H9 (cell line): ENCODE results near the gene LYSET. TPM values are rescaled to one million over a fixed set of nuclear protein-coding genes. Genes with fewer than 3 reads are reported as not detected.
A peak's percentile ranks its signal among the peaks of the same experiment; 100 is the strongest.

Source experiments
- DNase-seq: peaks from one replicate; pipeline ENCODE4 v3.0.0-alpha.2; 2017
- H2AFZ ChIP-seq: one replicate; pipeline ENCODE4 v1.6.1; 2013; ENCODE audit warnings: mild to moderate bottlenecking, low read length, control low read depth, moderate library complexity
- H2AK5ac ChIP-seq: 2 replicates; pipeline ENCODE4 v1.6.1; 2013; ENCODE audit warnings: low read length, control low read depth, mixed read lengths; ENCODE audit not compliant: insufficient read length
- H2BK120ac ChIP-seq: one replicate; pipeline ENCODE4 v1.6.1; 2013; ENCODE audit warnings: low read depth, mild to moderate bottlenecking, low read length, control low read depth, inconsistent platforms; ENCODE audit not compliant: poor library complexity, severe bottlenecking
- H2BK12ac ChIP-seq: 2 replicates; pipeline ENCODE4 v1.6.1; 2013; ENCODE audit warnings: low read length, control low read depth, mixed read lengths, low read depth; ENCODE audit not compliant: insufficient read length
- H2BK15ac ChIP-seq: 2 replicates; pipeline ENCODE4 v1.6.1; 2013; ENCODE audit warnings: low read depth, low read length, control low read depth
- H2BK20ac ChIP-seq: one replicate; pipeline ENCODE4 v1.6.1; 2013; ENCODE audit warnings: low read depth, mild to moderate bottlenecking, low read length, control low read depth, inconsistent platforms; ENCODE audit not compliant: poor library complexity, severe bottlenecking
- H2BK5ac ChIP-seq: 2 replicates; pipeline ENCODE4 v1.6.1; 2013; ENCODE audit warnings: low read length, control low read depth, mixed read lengths; ENCODE audit not compliant: insufficient read length
- H3K14ac ChIP-seq: 2 replicates; pipeline ENCODE4 v1.6.1; 2013; ENCODE audit warnings: low read length, control low read depth; ENCODE audit not compliant: insufficient read depth
- H3K18ac ChIP-seq: 2 replicates; pipeline ENCODE4 v1.6.1; 2013; ENCODE audit warnings: low read depth, mild to moderate bottlenecking, mixed read lengths, low read length, control low read depth; ENCODE audit not compliant: insufficient read length
- H3K23ac ChIP-seq: 2 replicates; pipeline ENCODE4 v1.6.1; 2013; ENCODE audit warnings: low read length, control low read depth, mixed read lengths, low read depth; ENCODE audit not compliant: insufficient read length
- H3K23me2 ChIP-seq: 2 replicates; pipeline ENCODE4 v1.6.1; 2013; ENCODE audit warnings: low read depth, mild to moderate bottlenecking, mixed read lengths, low read length, control low read depth; ENCODE audit not compliant: insufficient read length, poor library complexity, severe bottlenecking
- H3K27ac ChIP-seq: 2 replicates; pipeline ENCODE4 v1.5.1; 2013; ENCODE audit warnings: low read length, control low read depth, mixed read lengths, low read depth; ENCODE audit not compliant: insufficient read length
- H3K27me3 ChIP-seq: 2 replicates; pipeline ENCODE4 v1.6.1; 2013; ENCODE audit warnings: low read length, control low read depth, inconsistent platforms; ENCODE audit not compliant: insufficient read depth
- H3K4ac ChIP-seq: 2 replicates; pipeline ENCODE4 v1.6.1; 2013; ENCODE audit warnings: low read depth, mild to moderate bottlenecking, control low read depth, inconsistent platforms, low read length, moderate library complexity
- H3K4me1 ChIP-seq: 2 replicates; pipeline ENCODE4 v1.6.1; 2013; ENCODE audit warnings: low read length, control low read depth, inconsistent platforms; ENCODE audit not compliant: insufficient read depth
- H3K4me2 ChIP-seq: 2 replicates; pipeline ENCODE4 v1.6.1; 2013; ENCODE audit warnings: low read length, control low read depth, mixed read lengths; ENCODE audit not compliant: insufficient read length, insufficient read depth
- H3K56ac ChIP-seq: 2 replicates; pipeline ENCODE4 v1.6.1; 2013; ENCODE audit warnings: low read depth, mild to moderate bottlenecking, mixed read lengths, low read length, control low read depth; ENCODE audit not compliant: insufficient read length
- H3K79me1 ChIP-seq: 2 replicates; pipeline ENCODE4 v1.6.1; 2013; ENCODE audit warnings: low read depth, mild to moderate bottlenecking, moderate library complexity, low read length, control low read depth, inconsistent platforms; ENCODE audit not compliant: insufficient read depth, poor library complexity, severe bottlenecking
- H3K79me2 ChIP-seq: 2 replicates; pipeline ENCODE4 v1.6.1; 2013; ENCODE audit warnings: low read length, control low read depth, inconsistent platforms; ENCODE audit not compliant: insufficient read depth
- H3K9ac ChIP-seq: 2 replicates; pipeline ENCODE4 v1.6.1; 2013; ENCODE audit warnings: low read length, control low read depth, mixed read lengths; ENCODE audit not compliant: insufficient read length; ENCODE audit errors: extremely low read depth
- H3K9me3 ChIP-seq: one replicate; pipeline ENCODE4 v1.6.1; 2013; ENCODE audit warnings: low read depth, low read length, inconsistent platforms; ENCODE audit not compliant: control insufficient read depth
- H3T11ph ChIP-seq: one replicate; pipeline ENCODE4 v1.6.1; 2013; ENCODE audit warnings: mild to moderate bottlenecking, low read length, control low read depth, inconsistent platforms
- H4K20me1 ChIP-seq: one replicate; pipeline ENCODE4 v1.6.1; 2013; ENCODE audit not compliant: control insufficient read depth, insufficient read length, insufficient read depth
- H4K5ac ChIP-seq: 2 replicates; pipeline ENCODE4 v1.6.1; 2013; ENCODE audit warnings: low read depth, mild to moderate bottlenecking, mixed read lengths, low read length, control low read depth; ENCODE audit not compliant: insufficient read length
- H4K8ac ChIP-seq: replicated peaks from 2 replicates; pipeline ENCODE4 v1.6.1; 2013; ENCODE audit warnings: low read length, control low read depth, mixed read lengths, low read depth; ENCODE audit not compliant: insufficient read length
- H4K91ac ChIP-seq: 2 replicates; pipeline ENCODE4 v1.6.1; 2013; ENCODE audit warnings: low read depth, mild to moderate bottlenecking, moderate library complexity, mixed read lengths, low read length, control low read depth; ENCODE audit not compliant: insufficient read length
- H3K27ac Mint-ChIP-seq, 3 experiments: 2 replicates in 2 of 3; 3 replicates in 1 of 3; pipeline ENCODE4 v1.8.0; 2020 to 2021; ENCODE audit warnings: mixed read lengths in 3 of 3, mild to moderate bottlenecking in 1 of 3, moderate library complexity in 1 of 3
- H3K27me3 Mint-ChIP-seq: 2 replicates; pipeline ENCODE4 v1.8.0; 2021; ENCODE audit warnings: low read depth, mild to moderate bottlenecking, moderate library complexity, mixed read lengths
- H3K36me3 Mint-ChIP-seq, 3 experiments: 2 replicates in 2 of 3; 3 replicates in 1 of 3; pipeline ENCODE4 v1.8.0; 2020 to 2021; ENCODE audit warnings: low read depth in 3 of 3, mixed read lengths in 3 of 3; ENCODE audit not compliant: insufficient read depth in 1 of 3
- H3K4me1 Mint-ChIP-seq, 2 experiments: 2 replicates each; pipeline ENCODE4 v1.8.0; 2020; ENCODE audit warnings: mixed read lengths in 2 of 2
- H3K4me3 Mint-ChIP-seq, 2 experiments: 2 replicates in 1 of 2; 3 replicates in 1 of 2; pipeline ENCODE4 v1.8.0; 2020 to 2021; ENCODE audit warnings: mild to moderate bottlenecking in 2 of 2, mixed read lengths in 2 of 2, moderate library complexity in 1 of 2
- H3K9me3 Mint-ChIP-seq, 2 experiments: 2 replicates in 1 of 2; 3 replicates in 1 of 2; pipeline ENCODE4 v1.8.0; 2020; ENCODE audit warnings: mild to moderate bottlenecking in 2 of 2, mixed read lengths in 2 of 2, moderate library complexity in 1 of 2
- WGBS: extraction: QIAGEN DNeasy Blood & Tissue Kit; methylation state at CpG from one replicate; pipeline ENCODE4 v1.1.7; 2013; ENCODE audit warnings: missing lambda C conversion rate, low lambda C conversion rate, mixed read lengths; ENCODE audit not compliant: insufficient read length; ENCODE audit errors: extremely low coverage; 5-methylcytosine and 5-hydroxymethylcytosine counted together
- total RNA-seq: library from RNA; stranded (reverse); gene quantifications from 2 replicates; pipeline ENCODE4 v1.2.1, GENCODE V29; 2021
- TF ChIP-seq, protein P1 (sequence below): fragments of 200-600 bp; sonication (generic); conservative IDR thresholded peaks from 3 replicates; pipeline ENCODE4 v1.8.0; 2021; ENCODE audit warnings: antibody characterized with exemption, mild to moderate bottlenecking

Gene LYSET
- total RNA-seq, 1 experiment from 2014 or later = 26.1 TPM

DNA sequence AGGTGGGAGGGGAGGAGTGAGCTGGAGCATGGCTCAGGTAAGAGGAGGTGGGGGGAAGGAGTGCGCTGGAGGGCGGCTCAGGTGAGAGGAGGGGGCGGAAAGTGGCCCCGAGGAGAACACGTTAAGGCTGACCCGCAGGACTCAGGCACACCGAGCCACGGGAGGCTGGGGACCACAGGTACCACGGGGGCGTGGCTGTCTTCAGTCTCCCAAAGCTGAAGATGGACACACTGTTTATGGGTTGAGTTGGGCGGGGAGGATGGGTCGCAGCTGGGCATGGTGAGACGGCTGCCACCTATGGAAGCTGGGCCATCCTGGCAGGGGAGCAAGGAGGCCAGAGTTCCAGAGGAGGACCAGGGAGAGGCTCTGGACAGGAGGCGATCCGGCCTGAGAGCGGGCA is 45.4 kb downstream of the LYSET start:
- Histone ChIP-seq H3K9ac (no peak overlapping the region), H2BK120ac (no peak overlapping the region), H2BK12ac (no peak overlapping the region), H3K9me3 (no peaks in the 10 kb centered on the region), H3T11ph (no peak overlapping the region), H3K27ac (no peak overlapping the region), H3K4ac (no peak overlapping the region), H4K20me1 (no peaks in the 10 kb centered on the region), H3K14ac (no peak overlapping the region; the same call in 1 of the 2 replicates), H3K4me1 (no peaks in the 10 kb centered on the region), H3K79me2 (no peaks in the 10 kb centered on the region), H3K18ac (no peak overlapping the region), H2AFZ (no peak overlapping the region), H2AK5ac (no peak overlapping the region), H3K27me3 (no peaks in the 10 kb centered on the region), H3K23ac (no peak overlapping the region), H4K8ac (no peak overlapping the region), H2BK20ac (no peak overlapping the region), H4K5ac (no peak overlapping the region), H2BK5ac (no peak overlapping the region), H3K56ac (no peak overlapping the region), H3K23me2 (no peaks in the 10 kb centered on the region), H2BK15ac (no peak overlapping the region), H3K4me2 (no peak overlapping the region), H3K79me1 (no peaks in the 10 kb centered on the region), H4K91ac (no peak overlapping the region)
- no peak overlapping the region for H3K4me3 Mint-ChIP-seq
- H3K4me1 Mint-ChIP-seq = peaks cover 2 to 8% of the 10 kb centered on the region in 2 experiments; a peak in 3 of 4 replicates
- H3K9me3 Mint-ChIP-seq = no peaks in the 10 kb centered on the region
- H3K27me3 Mint-ChIP-seq = no peaks in the 10 kb centered on the region
- TF ChIP-seq, protein P1, sequence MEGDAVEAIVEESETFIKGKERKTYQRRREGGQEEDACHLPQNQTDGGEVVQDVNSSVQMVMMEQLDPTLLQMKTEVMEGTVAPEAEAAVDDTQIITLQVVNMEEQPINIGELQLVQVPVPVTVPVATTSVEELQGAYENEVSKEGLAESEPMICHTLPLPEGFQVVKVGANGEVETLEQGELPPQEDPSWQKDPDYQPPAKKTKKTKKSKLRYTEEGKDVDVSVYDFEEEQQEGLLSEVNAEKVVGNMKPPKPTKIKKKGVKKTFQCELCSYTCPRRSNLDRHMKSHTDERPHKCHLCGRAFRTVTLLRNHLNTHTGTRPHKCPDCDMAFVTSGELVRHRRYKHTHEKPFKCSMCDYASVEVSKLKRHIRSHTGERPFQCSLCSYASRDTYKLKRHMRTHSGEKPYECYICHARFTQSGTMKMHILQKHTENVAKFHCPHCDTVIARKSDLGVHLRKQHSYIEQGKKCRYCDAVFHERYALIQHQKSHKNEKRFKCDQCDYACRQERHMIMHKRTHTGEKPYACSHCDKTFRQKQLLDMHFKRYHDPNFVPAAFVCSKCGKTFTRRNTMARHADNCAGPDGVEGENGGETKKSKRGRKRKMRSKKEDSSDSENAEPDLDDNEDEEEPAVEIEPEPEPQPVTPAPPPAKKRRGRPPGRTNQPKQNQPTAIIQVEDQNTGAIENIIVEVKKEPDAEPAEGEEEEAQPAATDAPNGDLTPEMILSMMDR = no peak
- WGBS = no CpG with 5 or more reads among the region's 16 CpGs
- peaks cover 11 to 29% (median 27%) of the 10 kb centered on the region in 3 experiments; a peak in 6 of 7 replicates for H3K36me3 Mint-ChIP-seq
- peak overlapping the region in 2 of 3 experiments; percentile 78 to 81; a peak in 2 of 7 replicates for H3K27ac Mint-ChIP-seq
- DNase-seq = no peak
